MG63 (cell line): Measurements from ENCODE around the gene TTC39C. TPM values are rescaled to one million over a fixed set of nuclear protein-coding genes. Genes with fewer than 3 reads are reported as not detected.

Source experiments
- DNase-seq: peaks from one replicate; pipeline ENCODE4 v3.0.0-alpha.2; 2020
- H3K27me3 ChIP-seq: fragments of 250-450 bp; sonication (Bioruptor Pico); 2 replicates; pipeline ENCODE4 v1.5.1; 2020; ENCODE audit warnings: mild to moderate bottlenecking, moderate library complexity
- H3K36me3 ChIP-seq: fragments of 250-450 bp; sonication (Bioruptor Pico); 2 replicates; pipeline ENCODE4 v1.5.1; 2020; ENCODE audit warnings: mild to moderate bottlenecking, moderate library complexity
- H3K4me3 ChIP-seq: fragments of 250-450 bp; sonication (Bioruptor Pico); 2 replicates; pipeline ENCODE4 v1.5.1; 2020; ENCODE audit warnings: mild to moderate bottlenecking, moderate library complexity
- H3K9me3 ChIP-seq: fragments of 250-450 bp; sonication (Bioruptor Pico); 2 replicates; pipeline ENCODE4 v1.5.1; 2020; ENCODE audit warnings: mild to moderate bottlenecking, moderate library complexity
- total RNA-seq: library from RNA; depleted of rRNA; stranded (reverse); fragments of >200 nt; shearing (Covaris generic); gene quantifications from 2 replicates; pipeline ENCODE4 v1.2.3, GENCODE V29; 2014; ENCODE audit warnings: low replicate concordance

TTC39C gene
- total RNA-seq, 1 experiment from 2014 or later: 4.3 TPM

GRCh38 chr18:23983112-23983511 lies 31.4 kb upstream of the TTC39C start:
- H3K9me3 ChIP-seq: no peaks in the 10 kb centered on the region
- DNase-seq: no peak
- H3K36me3 ChIP-seq: no peaks in the 10 kb centered on the region
- H3K27me3 ChIP-seq: no peaks in the 10 kb centered on the region
- no peak overlapping the region for H3K4me3 ChIP-seq

- no peak for DNase-seq
- no peaks in the 10 kb centered on the region for H3K27me3 ChIP-seq
- no peaks in the 10 kb centered on the region for H3K9me3 ChIP-seq
- no peak overlapping the region for H3K4me3 ChIP-seq
- no peaks in the 10 kb centered on the region for H3K36me3 ChIP-seq
These were observed 27.8 kb upstream of the TTC39C start for GRCh38 chr18:23986600-23987359.

- no peaks in the 10 kb centered on the region for H3K9me3 ChIP-seq
- no peaks in the 10 kb centered on the region for H3K27me3 ChIP-seq
- peak; percentile 50 for DNase-seq
- H3K4me3 ChIP-seq: no peak overlapping the region
- no peaks in the 10 kb centered on the region for H3K36me3 ChIP-seq
These were observed 23.8 kb upstream of the TTC39C start for GRCh38 chr18:23990474-23991410.

GRCh38 chr18:23992089-23992940 lies 22.2 kb upstream of the TTC39C start:
- no peaks in the 10 kb centered on the region for H3K9me3 ChIP-seq
- no peaks in the 10 kb centered on the region for H3K36me3 ChIP-seq
- no peaks in the 10 kb centered on the region for H3K27me3 ChIP-seq
- H3K4me3 ChIP-seq: no peak overlapping the region
- DNase-seq: peak; percentile 91

GRCh38 chr18:23992941-23993280 lies 21.6 kb upstream of the TTC39C start:
- no peaks in the 10 kb centered on the region for H3K27me3 ChIP-seq
- no peaks in the 10 kb centered on the region for H3K36me3 ChIP-seq
- DNase-seq: no peak
- H3K4me3 ChIP-seq: no peak overlapping the region
- H3K9me3 ChIP-seq: no peaks in the 10 kb centered on the region

GRCh38 chr18:23994361-23994902 lies 20.1 kb upstream of the TTC39C start:
- Histone ChIP-seq H3K9me3 (no peaks in the 10 kb centered on the region), H3K36me3 (no peaks in the 10 kb centered on the region), H3K27me3 (no peaks in the 10 kb centered on the region), H3K4me3 (no peak overlapping the region)
- peak; percentile 90 for DNase-seq

- Histone ChIP-seq H3K4me3 (no peak overlapping the region), H3K27me3 (no peaks in the 10 kb centered on the region), H3K9me3 (no peaks in the 10 kb centered on the region), H3K36me3 (no peaks in the 10 kb centered on the region)
- DNase-seq: no peak
These were observed 19.4 kb upstream of the TTC39C start for GRCh38 chr18:23995180-23995579.

- DNase-seq: no peak
- H3K9me3 ChIP-seq: no peaks in the 10 kb centered on the region
- no peaks in the 10 kb centered on the region for H3K27me3 ChIP-seq
- no peaks in the 10 kb centered on the region for H3K36me3 ChIP-seq
- no peak overlapping the region for H3K4me3 ChIP-seq
These were observed 16.5 kb upstream of the TTC39C start for GRCh38 chr18:23998018-23998417.

GRCh38 chr18:23998820-23999219 lies 15.7 kb upstream of the TTC39C start:
- Histone ChIP-seq H3K27me3 (no peaks in the 10 kb centered on the region), H3K9me3 (no peaks in the 10 kb centered on the region), H3K36me3 (no peaks in the 10 kb centered on the region), H3K4me3 (no peak overlapping the region)
- peak; percentile 10 for DNase-seq

- Histone ChIP-seq H3K36me3 (no peaks in the 10 kb centered on the region), H3K4me3 (no peak overlapping the region), H3K9me3 (no peaks in the 10 kb centered on the region), H3K27me3 (no peaks in the 10 kb centered on the region)
- no peak for DNase-seq
These were observed 13.7 kb upstream of the TTC39C start for GRCh38 chr18:24000613-24001490.

GRCh38 chr18:24002479-24002878 lies 12.1 kb upstream of the TTC39C start:
- H3K9me3 ChIP-seq: no peaks in the 10 kb centered on the region
- H3K27me3 ChIP-seq: no peaks in the 10 kb centered on the region
- no peaks in the 10 kb centered on the region for H3K36me3 ChIP-seq
- H3K4me3 ChIP-seq: no peak overlapping the region
- no peak for DNase-seq

GRCh38 chr18:24003288-24003687 lies 11.3 kb upstream of the TTC39C start:
- Histone ChIP-seq H3K27me3 (no peaks in the 10 kb centered on the region), H3K4me3 (no peak overlapping the region), H3K9me3 (no peaks in the 10 kb centered on the region), H3K36me3 (no peaks in the 10 kb centered on the region)
- no peak for DNase-seq

GRCh38 chr18:24003903-24004640 lies 10.5 kb upstream of the TTC39C start:
- DNase-seq: no peak
- Histone ChIP-seq H3K27me3 (no peaks in the 10 kb centered on the region), H3K36me3 (no peaks in the 10 kb centered on the region), H3K9me3 (no peaks in the 10 kb centered on the region), H3K4me3 (no peak overlapping the region)

GRCh38 chr18:24006712-24007313 lies 7.7 kb upstream of the TTC39C start:
- Histone ChIP-seq H3K36me3 (no peaks in the 10 kb centered on the region), H3K9me3 (no peaks in the 10 kb centered on the region), H3K27me3 (no peaks in the 10 kb centered on the region), H3K4me3 (no peak overlapping the region)
- DNase-seq: no peak

- DNase-seq: no peak
- H3K9me3 ChIP-seq: no peaks in the 10 kb centered on the region
These were observed 5.3 kb upstream of the TTC39C start for GRCh38 chr18:24009246-24009645.

More at GRCh38 chr18:24009246-24009645, 5.3 kb upstream of the TTC39C start:
- Histone ChIP-seq H3K4me3 (no peak overlapping the region), H3K27me3 (no peaks in the 10 kb centered on the region), H3K36me3 (no peaks in the 10 kb centered on the region)
